H1 (cell line): ENCODE results near the gene LY9. TPM values are rescaled to one million over a fixed set of nuclear protein-coding genes. Genes with fewer than 3 reads are reported as not detected.

Experiments
- CTCF ChIA-PET: fragments of 300-600 bp; sonication (Branson Sonifier 250); formaldehyde crosslinking; loops from one replicate; lab custom pipeline; 2021; ENCODE audit not compliant: partially characterized antibody; lab: Charles Lee
- POLR2A ChIA-PET: fragments of 300-600 bp; sonication (Branson Sonifier 250); formaldehyde crosslinking; loops from one replicate; lab custom pipeline; 2021; ENCODE audit warnings: inconsistent platforms; ENCODE audit not compliant: partially characterized antibody; lab: Charles Lee
- DNase-seq, 2 experiments: peaks; one replicate each; pipeline versions ENCODE4 v3.0.0 to v3.0.0-alpha.2; 2010 to 2022; ENCODE audit warnings: low spot score in 2 of 2, low read depth in 1 of 2, mixed read lengths in 1 of 2
- FAIRE-seq: peaks from 2 replicates; lab custom pipeline; 2011; peaks lifted over from hg19 to GRCh38; lab: Jason Lieb, UNC
- H2AFZ ChIP-seq: 2 replicates; pipeline ENCODE4 v1.8.1; 2012; ENCODE audit warnings: low read length, inconsistent platforms
- H2AK5ac ChIP-seq: 2 replicates; pipeline ENCODE4 v1.6.1; 2013; ENCODE audit warnings: low read depth, low read length
- H2BK120ac ChIP-seq: replicated peaks from 2 replicates; pipeline ENCODE3; 2013; ENCODE audit warnings: low read depth, low read length, inconsistent platforms
- H2BK12ac ChIP-seq: 2 replicates; pipeline ENCODE4 v1.6.1; 2013; ENCODE audit warnings: low read depth, low read length
- H2BK15ac ChIP-seq: 2 replicates; pipeline ENCODE4 v1.6.1; 2013; ENCODE audit warnings: low read length
- H2BK20ac ChIP-seq: 2 replicates; pipeline ENCODE4 v1.6.1; 2013; ENCODE audit warnings: low read length
- H2BK5ac ChIP-seq: 2 replicates; pipeline ENCODE4 v1.6.1; 2013; ENCODE audit warnings: low read depth, low read length
- H3K14ac ChIP-seq: 2 replicates; pipeline ENCODE4 v1.6.1; 2013; ENCODE audit warnings: inconsistent platforms; ENCODE audit not compliant: insufficient read length
- H3K18ac ChIP-seq: 2 replicates; pipeline ENCODE4 v1.6.1; 2013; ENCODE audit warnings: low read length; ENCODE audit errors: extremely low read depth
- H3K23ac ChIP-seq: 2 replicates; pipeline ENCODE4 v1.6.1; 2013; ENCODE audit warnings: inconsistent platforms; ENCODE audit not compliant: insufficient read length
- H3K23me2 ChIP-seq: 2 replicates; pipeline ENCODE4 v1.6.1; 2013; ENCODE audit warnings: low read depth, low read length
- H3K27ac ChIP-seq: 2 replicates; pipeline ENCODE4 v1.6.1; 2011; ENCODE audit warnings: low read depth, low read length, inconsistent platforms
- H3K27me3 ChIP-seq, 4 experiments: replicated peaks in 1 of 4; 1 replicate in 1 of 4; 2 replicates in 3 of 4; pipeline versions ENCODE4 v1.6.1 to v1.8.1; 2011 to 2013; ENCODE audit warnings: low read length in 3 of 4, mild to moderate bottlenecking in 3 of 4, inconsistent platforms in 2 of 4, mixed read lengths in 2 of 4, moderate library complexity in 1 of 4; ENCODE audit not compliant: control insufficient read depth in 3 of 4, insufficient read depth in 3 of 4; ENCODE audit errors: extremely low read depth in 1 of 4
- H3K36me3 ChIP-seq, 4 experiments: 2 replicates each; pipeline versions ENCODE4 v1.6.1 to v1.8.1; 2011 to 2013; ENCODE audit warnings: mild to moderate bottlenecking in 4 of 4, low read length in 3 of 4, moderate library complexity in 2 of 4, control low read depth in 1 of 4, inconsistent platforms in 1 of 4; ENCODE audit not compliant: insufficient read depth in 4 of 4, control insufficient read depth in 2 of 4
- H3K4ac ChIP-seq: replicated peaks from 2 replicates; pipeline ENCODE3; 2013; ENCODE audit warnings: low read length, low read depth, mixed read lengths, inconsistent platforms; ENCODE audit not compliant: insufficient read length
- H3K4me1 ChIP-seq, 4 experiments: replicated peaks in 1 of 4; 1 replicate in 1 of 4; 2 replicates in 3 of 4; pipeline versions ENCODE4 v1.6.1 to v1.8.1; 2011 to 2013; ENCODE audit warnings: low read length in 3 of 4, inconsistent platforms in 2 of 4, mixed read lengths in 1 of 4; ENCODE audit not compliant: insufficient read depth in 4 of 4, control insufficient read depth in 3 of 4
- H3K4me2 ChIP-seq, 2 experiments: 2 replicates each; pipeline versions ENCODE4 v1.6.1 to v1.8.1; 2011 to 2013; ENCODE audit warnings: low read depth in 2 of 2, low read length in 2 of 2, control low read depth in 1 of 2, inconsistent platforms in 1 of 2, mild to moderate bottlenecking in 1 of 2; ENCODE audit not compliant: insufficient read depth in 1 of 2
- H3K4me3 ChIP-seq, 4 experiments: fragments of 200-600, 300-600 bp in 1 of 4; sonication (generic), shearing (Covaris generic), sonication (Bioruptor Twin) in 1 of 4; 2 replicates each; pipeline versions ENCODE4 v1.5.1 to v1.8.1; 2011 to 2016; ENCODE audit warnings: low read length in 4 of 4, low read depth in 3 of 4, control low read depth in 2 of 4, inconsistent platforms in 2 of 4, mild to moderate bottlenecking in 2 of 4, mixed read lengths in 1 of 4, moderate library complexity in 1 of 4; ENCODE audit not compliant: insufficient read depth in 2 of 4; ENCODE audit errors: extremely low read depth in 1 of 4
- H3K56ac ChIP-seq: replicated peaks from 2 replicates; pipeline ENCODE3; 2013; ENCODE audit warnings: low read depth, mild to moderate bottlenecking, mixed read lengths, low read length, inconsistent platforms; ENCODE audit not compliant: insufficient read length
- H3K79me1 ChIP-seq: 2 replicates; pipeline ENCODE4 v1.6.1; 2013; ENCODE audit warnings: low read depth, low read length, control low read depth
- H3K79me2 ChIP-seq, 2 experiments: 2 replicates each; pipeline versions ENCODE4 v1.6.1 to v1.8.1; 2012 to 2013; ENCODE audit warnings: low read length in 2 of 2, mild to moderate bottlenecking in 2 of 2, inconsistent platforms in 1 of 2; ENCODE audit not compliant: insufficient read depth in 2 of 2, control insufficient read depth in 1 of 2
- H3K9ac ChIP-seq, 4 experiments: replicated peaks in 1 of 4; 1 replicate in 1 of 4; 2 replicates in 3 of 4; pipeline versions ENCODE4 v1.6.1 to v1.8.1; 2011 to 2013; ENCODE audit warnings: low read depth in 3 of 4, low read length in 3 of 4, control low read depth in 2 of 4, mild to moderate bottlenecking in 2 of 4, moderate library complexity in 2 of 4, inconsistent platforms in 1 of 4; ENCODE audit errors: extremely low read depth in 1 of 4
- H3K9me3 ChIP-seq, 2 experiments: 2 replicates each; pipeline versions ENCODE4 v1.6.1 to v1.8.1; 2012 to 2013; ENCODE audit warnings: mild to moderate bottlenecking in 2 of 2, moderate library complexity in 2 of 2, control low read depth in 1 of 2, inconsistent platforms in 1 of 2, low read depth in 1 of 2, low read length in 1 of 2, mixed read lengths in 1 of 2; ENCODE audit not compliant: insufficient read depth in 2 of 2
- H4K20me1 ChIP-seq, 2 experiments: replicated peaks in 1 of 2; 2 replicates each; pipeline versions ENCODE3 to v1.8.1; 2011 to 2013; ENCODE audit warnings: inconsistent platforms in 2 of 2, low read length in 2 of 2, mild to moderate bottlenecking in 1 of 2; ENCODE audit not compliant: insufficient read depth in 2 of 2, control insufficient read depth in 1 of 2
- H4K5ac ChIP-seq: 2 replicates; pipeline ENCODE4 v1.6.1; 2013; ENCODE audit warnings: low read length, low read depth, mixed read lengths, inconsistent platforms; ENCODE audit not compliant: insufficient read length
- H4K8ac ChIP-seq: 2 replicates; pipeline ENCODE4 v1.8.0; 2013; ENCODE audit warnings: mild to moderate bottlenecking, moderate library complexity, low read length, inconsistent platforms; ENCODE audit not compliant: insufficient read depth; ENCODE audit errors: extremely low read depth
- H4K91ac ChIP-seq: replicated peaks from 2 replicates; pipeline ENCODE3; 2013; ENCODE audit warnings: low read length, mixed read lengths, inconsistent platforms; ENCODE audit not compliant: insufficient read length
- BCL11A ChIP-seq, 2 experiments: IDR thresholded peaks; one replicate each; pipeline ENCODE4 v1.6.1; 2011; ENCODE audit warnings: low read depth in 2 of 2, low read length in 2 of 2, mild to moderate bottlenecking in 2 of 2
- BRCA1 ChIP-seq: IDR thresholded peaks from 2 replicates; pipeline ENCODE4 v1.6.1; 2012; ENCODE audit warnings: low read depth, low read length, improper control_type of control experiment
- CHD1 ChIP-seq: IDR thresholded peaks from 2 replicates; pipeline ENCODE4 v1.6.1; 2012; ENCODE audit warnings: low read depth, low read length, improper control_type of control experiment
- CREB1 ChIP-seq: IDR thresholded peaks from 2 replicates; pipeline ENCODE4 v1.6.1; 2012; ENCODE audit warnings: inconsistent platforms
- E2F6 ChIP-seq: IDR thresholded peaks from 2 replicates; pipeline ENCODE4 v1.6.1; 2012; ENCODE audit warnings: inconsistent platforms
- GABPA ChIP-seq: IDR thresholded peaks from 2 replicates; pipeline ENCODE4 v1.6.1; 2011; ENCODE audit warnings: mild to moderate bottlenecking, low read length, moderate library complexity, borderline replicate concordance; ENCODE audit not compliant: insufficient read depth
- GTF2F1 ChIP-seq: IDR thresholded peaks from 2 replicates; pipeline ENCODE4 v1.6.1; 2012; ENCODE audit warnings: low read depth, low read length, improper control_type of control experiment, borderline replicate concordance
- HDAC2 ChIP-seq, 2 experiments: fragments of 300-600 bp in 1 of 2; sonication (generic) in 1 of 2; IDR thresholded peaks; 2 replicates each; pipeline ENCODE4 v1.6.1; 2011 to 2012; ENCODE audit warnings: low read depth in 2 of 2, low read length in 2 of 2, mild to moderate bottlenecking in 2 of 2, moderate library complexity in 2 of 2, borderline replicate concordance in 1 of 2, inconsistent platforms in 1 of 2
- POLR2AphosphoS5 ChIP-seq: IDR thresholded peaks from 2 replicates; pipeline ENCODE4 v1.6.1; 2011; ENCODE audit warnings: low read depth, low read length
- RFX5 ChIP-seq: IDR thresholded peaks from 2 replicates; pipeline ENCODE4 v1.6.1; 2011; ENCODE audit warnings: low read depth, low read length, improper control_type of control experiment, borderline replicate concordance
- RNF2 ChIP-seq: fragments of 200-900, 300-1000 bp; sonication (generic); IDR thresholded peaks from 2 replicates; pipeline ENCODE4 v1.7.1; 2016; ENCODE audit warnings: borderline replicate concordance, low read depth, mild to moderate bottlenecking, antibody characterized with exemption, low read length; ENCODE audit not compliant: poor library complexity, severe bottlenecking; ENCODE audit errors: missing control alignments
- SRF ChIP-seq: IDR thresholded peaks from 2 replicates; pipeline ENCODE4 v1.6.1; 2011; ENCODE audit warnings: mild to moderate bottlenecking, low read depth, low read length, moderate library complexity
- TAF1 ChIP-seq: IDR thresholded peaks from 2 replicates; pipeline ENCODE4 v1.6.1; 2011; ENCODE audit warnings: mild to moderate bottlenecking, low read depth, low read length
- YY1 ChIP-seq: IDR thresholded peaks from 2 replicates; pipeline ENCODE4 v1.6.1; 2011; ENCODE audit warnings: low read depth, mild to moderate bottlenecking, low read length
- WGBS, 2 experiments: shearing (Covaris generic) in 1 of 2; methylation state at CpG; one replicate each; pipeline versions ENCODE4 v1.1.6 to v1.1.7; 2013 to 2015; ENCODE audit warnings: low lambda C conversion rate in 2 of 2, mixed read lengths in 2 of 2, inconsistent platforms in 1 of 2, low coverage in 1 of 2, missing lambda C conversion rate in 1 of 2; ENCODE audit not compliant: insufficient replicate concordance in 2 of 2, insufficient coverage in 1 of 2, insufficient read length in 1 of 2; ENCODE audit errors: extremely low coverage in 1 of 2, missing lambda C conversion rate in 1 of 2; 5-methylcytosine and 5-hydroxymethylcytosine counted together
- polyA plus RNA-seq, 7 experiments: library from polyadenylated mRNA; depleted of rRNA in 3 of 7; stranded (reverse) in 5 of 7; unstranded in 2 of 7; fragments of >200 nt in 5 of 7; fragments of 200-250 nt in 2 of 7; gene quantifications; 1 replicate in 5 of 7; 2 replicates in 1 of 7; 4 replicates in 1 of 7; pipeline versions ENCODE4 v1.2.1 to v1.2.3, GENCODE V29; 2011 to 2013; ENCODE audit warnings: missing spikeins in 2 of 7, mixed read lengths in 2 of 7
- total RNA-seq: library from RNA; stranded (reverse); fragmentation: NEBNext Ultra II Directional; extraction: Animal tissue kit (Norgen Biotek cat#: 25700); gene quantifications from 2 replicates; pipeline ENCODE4 v1.2.1, GENCODE V29; 2021

Gene LY9
- total and polyA plus RNA-seq, 2 of the 8 experiments (the other 6 are each of a cell fraction or from before 2014, with no cell fraction given) = not detected

GRCh38 chr1:160748878-160749269 is 47.1 kb upstream of the LY9 start:
- no peak overlapping the region for H4K8ac ChIP-seq
- no peaks in the 10 kb centered on the region for H3K79me1 ChIP-seq
- H3K23ac ChIP-seq = no peak overlapping the region
- no peak for DNase-seq
- H3K4me3 ChIP-seq = no peak overlapping the region
- H3K4me1 ChIP-seq = peaks cover 0 to 5% (median 0%) of the 10 kb centered on the region in 4 experiments; a peak in 2 of 7 replicates
- H2BK15ac ChIP-seq = no peak overlapping the region
- H2BK20ac ChIP-seq = no peak overlapping the region
- no peak overlapping the region for H3K56ac ChIP-seq
- FAIRE-seq = no peak
- H3K27ac ChIP-seq = no peak overlapping the region
- no peak overlapping the region for H3K14ac ChIP-seq
- H2AK5ac ChIP-seq = no peak overlapping the region
- H3K9ac ChIP-seq = no peak overlapping the region
- H4K91ac ChIP-seq = no peak overlapping the region
- no peak overlapping the region for H2BK12ac ChIP-seq
- ChIA-PET CTCF (interaction anchor here (0.7 to 6.5 kb wide), 14 partner anchors 9 to 71 kb away, joined by 3 to 63 read pairs (median 4); partner anchors contain the start of gene SLAMF7), POLR2A (interaction anchor here (0.9 kb wide), 1 partner anchor 19 kb away, joined by 3 read pairs; no protein-coding TSS in a partner anchor)
- H2BK120ac ChIP-seq = no peak overlapping the region
- WGBS, 2 experiments = 88% methylated on average over 1 of the region's 1 CpG; no CpG with 5 or more reads in 1 of the 2 experiments
- H3K4ac ChIP-seq = no peak overlapping the region
- no peaks in the 10 kb centered on the region for H3K79me2 ChIP-seq
- H4K20me1 ChIP-seq = no peaks in the 10 kb centered on the region
- H3K23me2 ChIP-seq = no peaks in the 10 kb centered on the region
- no peaks in the 10 kb centered on the region for H3K9me3 ChIP-seq
- no peak overlapping the region for H3K18ac ChIP-seq
- H2BK5ac ChIP-seq = no peak overlapping the region
- H3K27me3 ChIP-seq = no peaks in the 10 kb centered on the region
- H3K4me2 ChIP-seq = no peak overlapping the region
- no peak overlapping the region for H2AFZ ChIP-seq
- no peak overlapping the region for H4K5ac ChIP-seq
- no peaks in the 10 kb centered on the region for H3K36me3 ChIP-seq
- TF ChIP-seq POLR2AphosphoS5 (no peak), CHD1 (no peak), GABPA (no peak), YY1 (no peak), SRF (no peak), HDAC2 (IDR thresholded peaks at IDR 0.05; ENCODE audit: borderline replicate concordance in 1 of 2, low read depth in 2 of 2, low read length in 2 of 2) (no peak), BCL11A (IDR thresholded peaks at IDR 0.05; ENCODE audit: low read depth in 2 of 2, low read length in 2 of 2) (no peak), CREB1 (no peak), GTF2F1 (no peak), RNF2 (no peak), TAF1 (no peak), E2F6 (no peak), BRCA1 (no peak), RFX5 (no peak)
